Skeletal muscle tissue (tissue), 4 donors: ENCODE results near the gene MINPP1. TPM values are rescaled to one million over a fixed set of nuclear protein-coding genes. Genes with fewer than 3 reads are reported as not detected.
"Not testable (repeated sequence)": the region's sequence is repeated elsewhere in the genome, so short reads cannot be mapped to it uniquely, and the experiment has no call there.

Experiments
- H3K27ac ChIP-seq: one replicate; pipeline ENCODE4 v1.7.0; 2013; ENCODE audit warnings: mild to moderate bottlenecking, low read depth, low read length, inconsistent platforms
- H3K27me3 ChIP-seq, 3 donors: one replicate each; pipeline ENCODE4 v1.7.0; 2013; ENCODE audit warnings: low read length in 3 of 3; ENCODE audit not compliant: control insufficient read depth in 3 of 3, insufficient read depth in 3 of 3
- H3K36me3 ChIP-seq, 3 donors: one replicate each; pipeline ENCODE4 v1.7.0; 2013; ENCODE audit warnings: low read length in 3 of 3; ENCODE audit not compliant: control insufficient read depth in 3 of 3, insufficient read depth in 3 of 3
- H3K4me1 ChIP-seq, 3 donors: one replicate each; pipeline ENCODE4 v1.7.0; 2013; ENCODE audit warnings: low read length in 3 of 3, mild to moderate bottlenecking in 3 of 3; ENCODE audit not compliant: control insufficient read depth in 3 of 3, insufficient read depth in 3 of 3
- H3K4me3 ChIP-seq, 3 donors: one replicate each; pipeline ENCODE4 v1.7.0; 2013; ENCODE audit warnings: low read length in 3 of 3
- H3K9ac ChIP-seq, 3 donors: one replicate each; pipeline ENCODE4 v1.7.0; 2013; ENCODE audit warnings: low read length in 3 of 3, mild to moderate bottlenecking in 3 of 3, moderate library complexity in 2 of 3, low read depth in 1 of 3
- H3K9me3 ChIP-seq, 3 donors: one replicate each; pipeline ENCODE4 v1.7.0; 2013; ENCODE audit warnings: low read length in 3 of 3; ENCODE audit not compliant: control insufficient read depth in 3 of 3
- total RNA-seq: library from RNA; depleted of rRNA; stranded (reverse); fragments of >200 nt; gene quantifications from one replicate; pipeline ENCODE4 v1.2.3, GENCODE V29; 2014
- donor health status: Osteomylitis.

The MINPP1 gene
- total RNA-seq, 1 donor from 2014 or later: 14.1 TPM

- no peaks in the 10 kb centered on the region for H3K4me1 ChIP-seq
- H3K27me3 ChIP-seq: no peaks in the 10 kb centered on the region
- H3K27ac ChIP-seq: no peak overlapping the region
- no peaks in the 10 kb centered on the region for H3K36me3 ChIP-seq
- H3K9ac ChIP-seq: no peak overlapping the region
- H3K4me3 ChIP-seq: no peak overlapping the region
- H3K9me3 ChIP-seq: no peaks in the 10 kb centered on the region
Observed at GRCh38 chr10:87585565-87586514, 81.1 kb downstream of the MINPP1 start.

DNA sequence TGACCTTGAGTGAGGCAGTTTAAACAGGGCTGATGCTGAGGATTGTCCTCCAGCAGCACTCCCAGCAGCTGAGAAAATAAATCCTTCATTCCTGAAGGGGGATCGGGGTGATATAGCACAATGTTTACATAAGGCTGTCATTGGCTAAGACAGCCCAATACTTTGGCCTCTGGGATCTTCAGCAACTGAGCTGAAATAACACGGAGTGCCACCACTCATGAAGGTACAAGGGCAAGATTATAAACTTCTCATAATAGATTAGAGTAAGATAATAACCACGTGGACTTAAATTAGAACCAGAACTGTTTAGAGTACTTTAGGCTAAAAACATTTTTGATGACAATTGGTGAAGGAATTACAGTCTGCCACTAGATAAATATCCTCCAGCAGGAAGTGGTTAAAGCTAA, 85.0 kb downstream of the MINPP1 start:
- Histone ChIP-seq H3K27me3 (no peaks in the 10 kb centered on the region), H3K27ac (no peak overlapping the region), H3K9ac (no peak overlapping the region), H3K9me3 (no peaks in the 10 kb centered on the region), H3K4me3 (no peak overlapping the region), H3K36me3 (no peaks in the 10 kb centered on the region), H3K4me1 (no peaks in the 10 kb centered on the region)

GRCh38 chr10:87590705-87591588, 86.3 kb downstream of the MINPP1 start:
- H3K27ac ChIP-seq: no peak overlapping the region
- H3K9ac ChIP-seq: no peak overlapping the region
- H3K9me3 ChIP-seq: no peaks in the 10 kb centered on the region
- H3K4me3 ChIP-seq: no peak overlapping the region
- no peaks in the 10 kb centered on the region for H3K4me1 ChIP-seq
- H3K27me3 ChIP-seq: no peaks in the 10 kb centered on the region
- no peaks in the 10 kb centered on the region for H3K36me3 ChIP-seq

DNA sequence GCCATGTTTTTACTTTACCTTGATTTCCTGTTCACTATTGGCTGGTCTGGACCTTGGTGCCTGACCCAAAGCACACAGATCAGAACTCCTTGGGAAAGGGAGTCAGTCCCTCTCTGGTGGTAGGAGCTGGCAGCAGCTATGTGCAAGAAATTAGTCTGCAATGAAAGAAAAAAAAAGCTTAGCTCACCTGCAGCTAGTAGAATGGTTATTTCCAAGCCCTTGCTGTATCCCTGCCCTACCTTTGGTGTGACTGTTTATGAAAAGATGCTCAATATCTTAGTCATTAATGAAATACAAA, 86.8 kb downstream of the MINPP1 start:
- Histone ChIP-seq H3K9ac (no peak overlapping the region), H3K4me3 (no peak overlapping the region), H3K36me3 (no peaks in the 10 kb centered on the region), H3K27ac (no peak overlapping the region), H3K4me1 (no peaks in the 10 kb centered on the region), H3K27me3 (no peaks in the 10 kb centered on the region), H3K9me3 (no peaks in the 10 kb centered on the region)

- H3K9me3 ChIP-seq, H3K27ac ChIP-seq, H3K27me3 ChIP-seq, H3K36me3 ChIP-seq, H3K4me1 ChIP-seq, H3K4me3 ChIP-seq, H3K9ac ChIP-seq: not testable (repeated sequence)
Observed at GRCh38 chr10:87592920-87593319, 88.2 kb downstream of the MINPP1 start.

DNA sequence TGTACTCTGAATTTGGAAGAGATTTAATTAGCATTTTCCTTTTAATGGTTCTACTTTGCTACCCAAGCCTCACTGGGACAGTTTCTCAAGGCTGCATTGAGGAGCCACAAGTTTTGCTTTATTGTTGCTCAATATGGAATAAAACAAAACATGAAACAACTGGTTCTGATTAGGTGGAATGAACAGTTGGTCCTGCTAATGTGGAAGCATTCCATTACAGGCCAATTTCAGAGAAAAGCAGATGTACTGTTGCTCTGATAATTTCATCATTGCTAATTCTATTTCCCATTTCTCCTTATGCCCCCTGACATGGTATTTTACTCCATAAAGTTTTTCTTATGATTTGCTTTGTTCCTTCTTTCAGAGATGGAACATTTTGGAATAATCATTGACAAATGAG, 89.0 kb downstream of the MINPP1 start:
- Histone ChIP-seq H3K4me3 (no peak overlapping the region), H3K9me3 (peaks cover 0 to 2% (median 0%) of the 10 kb centered on the region in 3 donors), H3K9ac (no peak overlapping the region), H3K4me1 (peaks cover 0 to 3% (median 0%) of the 10 kb centered on the region in 3 donors), H3K36me3 (no peaks in the 10 kb centered on the region), H3K27me3 (no peaks in the 10 kb centered on the region), H3K27ac (no peak overlapping the region)

GRCh38 chr10:87594181-87594580, 89.5 kb downstream of the MINPP1 start:
- Histone ChIP-seq H3K9ac (no peak overlapping the region), H3K27ac (no peak overlapping the region), H3K36me3 (no peaks in the 10 kb centered on the region), H3K27me3 (no peaks in the 10 kb centered on the region), H3K4me1 (peaks cover 0 to 4% (median 0%) of the 10 kb centered on the region in 3 donors), H3K9me3 (peaks cover 0 to 2% (median 0%) of the 10 kb centered on the region in 3 donors), H3K4me3 (no peak overlapping the region)

GRCh38 chr10:87594864-87595263, 90.2 kb downstream of the MINPP1 start:
- H3K4me3 ChIP-seq: no peak overlapping the region
- H3K27ac ChIP-seq: no peak overlapping the region
- no peaks in the 10 kb centered on the region for H3K36me3 ChIP-seq
- peaks cover 0 to 2% (median 0%) of the 10 kb centered on the region in 3 donors for H3K9me3 ChIP-seq
- H3K27me3 ChIP-seq: no peaks in the 10 kb centered on the region
- peaks cover 0 to 4% (median 0%) of the 10 kb centered on the region in 3 donors for H3K4me1 ChIP-seq
- H3K9ac ChIP-seq: no peak overlapping the region

- Histone ChIP-seq H3K9me3 (peaks cover 0 to 2% (median 0%) of the 10 kb centered on the region in 3 donors), H3K4me1 (peaks cover 0 to 4% (median 0%) of the 10 kb centered on the region in 3 donors), H3K9ac (no peak overlapping the region), H3K36me3 (no peaks in the 10 kb centered on the region), H3K27ac (no peak overlapping the region), H3K4me3 (no peak overlapping the region), H3K27me3 (no peaks in the 10 kb centered on the region)
Observed at GRCh38 chr10:87596351-87596750, 91.7 kb downstream of the MINPP1 start.

GRCh38 chr10:87598700-87599099, 94.0 kb downstream of the MINPP1 start:
- Histone ChIP-seq H3K4me1 (peaks cover 0 to 4% (median 0%) of the 10 kb centered on the region in 3 donors), H3K27me3 (no peaks in the 10 kb centered on the region), H3K27ac (no peak overlapping the region), H3K9me3 (peaks cover 0 to 2% (median 0%) of the 10 kb centered on the region in 3 donors), H3K36me3 (no peaks in the 10 kb centered on the region), H3K9ac (no peak overlapping the region), H3K4me3 (no peak overlapping the region)
